Duodenal mucosa (tissue), 2 donors: ENCODE data around the gene SHC1.

ENCODE experiments used
- H3K27ac ChIP-seq: one replicate; pipeline ENCODE4 v1.7.0; 2013; ENCODE audit warnings: low read depth, low read length
- H3K27me3 ChIP-seq, 2 donors: one replicate each; pipeline ENCODE4 v1.7.0; 2013; ENCODE audit warnings: low read length in 2 of 2, control low read depth in 1 of 2; ENCODE audit not compliant: insufficient read depth in 2 of 2, control insufficient read depth in 1 of 2
- H3K36me3 ChIP-seq, 2 donors: one replicate each; pipeline ENCODE4 v1.7.0; 2013; ENCODE audit warnings: low read length in 2 of 2, control low read depth in 1 of 2; ENCODE audit not compliant: insufficient read depth in 2 of 2, control insufficient read depth in 1 of 2
- H3K4me1 ChIP-seq, 2 donors: one replicate each; pipeline ENCODE4 v1.7.0; 2013; ENCODE audit warnings: low read length in 2 of 2, control low read depth in 1 of 2; ENCODE audit not compliant: insufficient read depth in 2 of 2, control insufficient read depth in 1 of 2
- H3K4me3 ChIP-seq, 2 donors: one replicate each; pipeline ENCODE4 v1.7.0; 2013; ENCODE audit warnings: low read length in 2 of 2, low read depth in 1 of 2
- H3K9ac ChIP-seq, 2 donors: one replicate each; pipeline ENCODE4 v1.7.0; 2013; ENCODE audit warnings: low read length in 2 of 2, low read depth in 1 of 2
- H3K9me3 ChIP-seq, 2 donors: one replicate each; pipeline ENCODE4 v1.7.0; 2013; ENCODE audit warnings: low read length in 2 of 2, control low read depth in 1 of 2; ENCODE audit not compliant: control insufficient read depth in 1 of 2

SHC1 gene

GRCh38 chr1:154937085-154937987 lies 33.2 kb downstream of the SHC1 start:
- Histone ChIP-seq H3K4me3 (peak overlapping the region; percentile 85 to 97), H3K4me1 (peaks cover 39 to 49% of the 10 kb centered on the region in 2 donors), H3K36me3 (no peaks in the 10 kb centered on the region), H3K27ac (peak overlapping the region; percentile 99), H3K9me3 (no peaks in the 10 kb centered on the region), H3K9ac (peak overlapping the region; percentile 94 to 100), H3K27me3 (no peaks in the 10 kb centered on the region)

- no peaks in the 10 kb centered on the region for H3K9me3 ChIP-seq
- no peaks in the 10 kb centered on the region for H3K27me3 ChIP-seq
- peak within 1 kb of the TSS; percentile 99 for H3K27ac ChIP-seq
- H3K9ac ChIP-seq = peak within 1 kb of the TSS; percentile 94 to 100
- H3K36me3 ChIP-seq = no peaks in the 10 kb centered on the region
- H3K4me1 ChIP-seq = peaks cover 34 to 44% of the 10 kb centered on the region in 2 donors
- peak within 1 kb of the TSS; percentile 85 to 97 for H3K4me3 ChIP-seq
Measured at GRCh38 chr1:154936555-154937084, 33.9 kb downstream of the SHC1 start, which contains the start of gene PMVK. PMVK (minus strand) TSS chr1:154936719; CDS start chr1:154936685, 34 bp downstream.

- H3K4me1 ChIP-seq = peaks cover 34 to 41% of the 10 kb centered on the region in 2 donors
- H3K9ac ChIP-seq = peak overlapping the region; percentile 94 to 100
- H3K27ac ChIP-seq = peak overlapping the region; percentile 99
- H3K27me3 ChIP-seq = no peaks in the 10 kb centered on the region
- H3K36me3 ChIP-seq = no peaks in the 10 kb centered on the region
- no peaks in the 10 kb centered on the region for H3K9me3 ChIP-seq
- peak overlapping the region; percentile 85 to 97 for H3K4me3 ChIP-seq
Measured at GRCh38 chr1:154935749-154936554, 34.6 kb downstream of the SHC1 start.

- H3K4me3 ChIP-seq = no peak overlapping the region
- H3K9me3 ChIP-seq = no peaks in the 10 kb centered on the region
- no peak overlapping the region for H3K27ac ChIP-seq
- H3K9ac ChIP-seq = no peak overlapping the region
- H3K4me1 ChIP-seq = peaks cover 23 to 31% of the 10 kb centered on the region in 2 donors
- peaks cover 5 to 6% of the 10 kb centered on the region in 2 donors for H3K36me3 ChIP-seq
- H3K27me3 ChIP-seq = no peaks in the 10 kb centered on the region
Measured at GRCh38 chr1:154934358-154934948, 36.1 kb downstream of the SHC1 start.

- no peaks in the 10 kb centered on the region for H3K27me3 ChIP-seq
- peaks cover 18 to 20% of the 10 kb centered on the region in 2 donors for H3K36me3 ChIP-seq
- peak overlapping the region; percentile 73 for H3K27ac ChIP-seq
- H3K4me3 ChIP-seq = no peak overlapping the region
- no peaks in the 10 kb centered on the region for H3K9me3 ChIP-seq
- peaks cover 16 to 25% of the 10 kb centered on the region in 2 donors for H3K4me1 ChIP-seq
- peak overlapping the region; percentile 42 to 63 for H3K9ac ChIP-seq
Measured at GRCh38 chr1:154931940-154932487, 38.5 kb downstream of the SHC1 start.

- peaks cover 34 to 59% of the 10 kb centered on the region in 2 donors for H3K36me3 ChIP-seq
Measured at GRCh38 chr1:154926201-154926600, 44.3 kb downstream of the SHC1 start.

GRCh38 chr1:154925335-154926170 lies 45.0 kb downstream of the SHC1 start:
- Histone ChIP-seq H3K27ac (no peak overlapping the region), H3K36me3 (peaks cover 34 to 59% of the 10 kb centered on the region in 2 donors), H3K9ac (no peak overlapping the region)

More at GRCh38 chr1:154926201-154926600, 44.3 kb downstream of the SHC1 start:
- H3K9ac ChIP-seq = no peak overlapping the region
- H3K4me3 ChIP-seq = no peak overlapping the region
- H3K9me3 ChIP-seq = no peaks in the 10 kb centered on the region
- peaks cover 0 to 3% of the 10 kb centered on the region in 2 donors for H3K4me1 ChIP-seq
- no peaks in the 10 kb centered on the region for H3K27me3 ChIP-seq
- H3K27ac ChIP-seq = no peak overlapping the region

GRCh38 chr1:154923695-154924094 lies 46.9 kb downstream of the SHC1 start:
- H3K27ac ChIP-seq = no peak overlapping the region
- H3K27me3 ChIP-seq = no peaks in the 10 kb centered on the region
- no peak overlapping the region for H3K9ac ChIP-seq
- no peaks in the 10 kb centered on the region for H3K4me1 ChIP-seq
- H3K4me3 ChIP-seq = no peak overlapping the region
- peaks cover 21 to 47% of the 10 kb centered on the region in 2 donors for H3K36me3 ChIP-seq
- H3K9me3 ChIP-seq = no peaks in the 10 kb centered on the region

More at GRCh38 chr1:154925335-154926170, 45.0 kb downstream of the SHC1 start:
- H3K4me1 ChIP-seq = no peaks in the 10 kb centered on the region
- no peaks in the 10 kb centered on the region for H3K27me3 ChIP-seq
- no peaks in the 10 kb centered on the region for H3K9me3 ChIP-seq
- no peak overlapping the region for H3K4me3 ChIP-seq

- Histone ChIP-seq H3K27ac (no peak overlapping the region), H3K36me3 (no peaks in the 10 kb centered on the region)
Measured at GRCh38 chr1:154913273-154913672, 57.3 kb downstream of the SHC1 start.

More at GRCh38 chr1:154913273-154913672, 57.3 kb downstream of the SHC1 start:
- no peaks in the 10 kb centered on the region for H3K27me3 ChIP-seq
- no peaks in the 10 kb centered on the region for H3K9me3 ChIP-seq
- no peak overlapping the region for H3K4me3 ChIP-seq
- no peaks in the 10 kb centered on the region for H3K4me1 ChIP-seq
- no peak overlapping the region for H3K9ac ChIP-seq
